Osteoblast (primary cell): Measurements from ENCODE around the gene ADGRD1. TPM values are rescaled to one million over a fixed set of nuclear protein-coding genes. Genes with fewer than 3 reads are reported as not detected.

Experiments
- DNase-seq: peaks from one replicate; pipeline ENCODE4 v3.0.0; 2011; ENCODE audit warnings: low spot score, mixed read lengths; ENCODE audit not compliant: insufficient read length; ENCODE audit errors: missing footprints
- H2AFZ ChIP-seq: 2 replicates; pipeline ENCODE4 v1.6.0; 2011; ENCODE audit warnings: mild to moderate bottlenecking, low read length
- H3K27ac ChIP-seq: 2 replicates; pipeline ENCODE4 v1.5.1; 2011; ENCODE audit warnings: mild to moderate bottlenecking, low read depth, low read length, moderate library complexity
- H3K27me3 ChIP-seq: 2 replicates; pipeline ENCODE4 v1.6.0; 2012; ENCODE audit warnings: mild to moderate bottlenecking, control low read depth, inconsistent platforms, low read length, moderate library complexity; ENCODE audit not compliant: insufficient read depth
- H3K36me3 ChIP-seq: 2 replicates; pipeline ENCODE4 v1.5.1; 2011; ENCODE audit warnings: mild to moderate bottlenecking, low read length, control low read depth, moderate library complexity; ENCODE audit not compliant: insufficient read depth
- H3K4me1 ChIP-seq: 2 replicates; pipeline ENCODE4 v1.5.1; 2011; ENCODE audit warnings: mild to moderate bottlenecking, low read length, control low read depth, moderate library complexity; ENCODE audit not compliant: insufficient read depth
- H3K4me2 ChIP-seq: 2 replicates; pipeline ENCODE4 v1.6.0; 2011; ENCODE audit warnings: mild to moderate bottlenecking, low read length; ENCODE audit not compliant: insufficient read depth
- H3K4me3 ChIP-seq: fragments of 200-600 bp; sonication (generic); 3 replicates; pipeline ENCODE4 v1.5.1; 2012; ENCODE audit warnings: mild to moderate bottlenecking, low read length, inconsistent platforms; ENCODE audit not compliant: insufficient read depth
- H3K79me2 ChIP-seq: 2 replicates; pipeline ENCODE4 v1.6.0; 2012; ENCODE audit warnings: mild to moderate bottlenecking, low read length, control low read depth, inconsistent platforms; ENCODE audit not compliant: insufficient read depth
- H3K9me3 ChIP-seq: 2 replicates; pipeline ENCODE4 v1.5.1; 2011; ENCODE audit warnings: low read depth, low read length, control low read depth
- H4K20me1 ChIP-seq: 2 replicates; pipeline ENCODE4 v1.6.0; 2012; ENCODE audit warnings: mild to moderate bottlenecking, low read length, control low read depth; ENCODE audit not compliant: insufficient read depth
- total RNA-seq: library from RNA; depleted of rRNA; stranded (reverse); fragments of >200 nt; gene quantifications from 2 replicates; pipeline ENCODE4 v1.2.3, GENCODE V29; 2012
- TF ChIP-seq, protein P1 (sequence below): IDR thresholded peaks from 2 replicates; pipeline ENCODE4 v1.5.1; 2011; ENCODE audit warnings: mild to moderate bottlenecking, low read depth, low read length, moderate library complexity; ENCODE audit errors: extremely low read depth

The ADGRD1 gene
- total RNA-seq, 1 donor = 0.72 TPM

DNA sequence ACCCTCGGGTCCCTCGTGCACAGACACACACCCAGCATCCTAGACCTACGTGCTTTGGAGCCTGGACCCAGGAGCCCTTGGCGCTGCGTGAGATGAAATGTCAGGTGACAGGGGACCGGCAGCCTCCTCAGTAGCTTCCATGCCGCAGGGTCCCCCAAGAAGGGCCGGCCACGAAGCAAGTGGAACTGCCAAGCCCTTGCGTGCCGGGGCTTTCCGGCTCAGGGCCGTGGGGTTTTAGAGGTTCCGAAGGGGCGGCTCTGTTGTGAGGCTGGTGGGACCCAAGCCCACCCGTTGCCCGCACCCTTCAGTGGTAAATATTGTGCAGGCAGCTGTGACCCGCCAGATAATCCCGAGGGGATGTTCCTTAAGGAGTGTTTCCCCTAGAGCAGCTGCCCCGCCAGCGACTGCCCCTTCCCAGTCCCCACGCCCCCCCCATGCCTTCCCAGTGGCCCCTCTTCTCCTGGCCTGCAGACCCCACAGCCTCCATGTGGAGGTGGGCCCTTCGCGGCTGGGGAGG is 133.7 kb downstream of the ADGRD1 start:
- H3K27ac ChIP-seq = no peak overlapping the region

DNA sequence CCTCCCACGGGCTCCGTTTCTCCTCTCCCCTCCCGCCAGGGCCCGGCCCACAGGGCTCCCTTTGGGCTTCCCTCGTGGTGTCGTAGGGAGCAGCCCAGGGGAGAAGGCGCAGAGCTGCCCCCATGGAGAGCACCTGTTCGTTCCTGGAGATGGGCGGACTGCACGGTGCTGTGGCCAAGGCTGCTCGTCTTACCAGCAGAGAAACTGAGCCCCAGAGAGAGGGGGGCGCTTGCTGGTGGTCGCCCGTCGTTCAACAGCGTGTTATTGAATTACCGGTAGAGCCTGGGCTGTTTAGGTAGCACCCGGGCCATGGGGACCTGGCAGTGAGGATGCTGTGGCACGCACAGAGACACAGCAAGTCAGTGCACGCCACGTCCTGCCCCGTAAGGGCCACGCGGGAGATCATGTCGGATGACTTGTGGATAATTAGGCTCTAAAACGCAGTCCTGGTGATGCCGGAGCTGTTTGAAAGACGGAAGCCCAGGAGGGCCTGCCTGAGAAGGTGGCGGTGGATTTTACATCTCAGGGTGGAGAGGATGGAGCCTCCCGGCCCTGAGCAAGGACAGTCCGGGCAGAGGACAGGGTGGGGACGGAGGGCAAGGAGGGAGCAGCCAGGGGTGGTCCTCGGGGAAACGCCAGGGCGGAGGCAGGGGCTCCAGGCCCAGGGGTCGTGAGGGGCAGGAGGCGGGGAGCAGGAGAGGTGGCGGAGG is 134.4 kb downstream of the ADGRD1 start:
- H3K79me2 ChIP-seq = no peaks in the 10 kb centered on the region
- H3K4me1 ChIP-seq = no peaks in the 10 kb centered on the region
- no peaks in the 10 kb centered on the region for H3K27me3 ChIP-seq
- TF ChIP-seq, protein P1, sequence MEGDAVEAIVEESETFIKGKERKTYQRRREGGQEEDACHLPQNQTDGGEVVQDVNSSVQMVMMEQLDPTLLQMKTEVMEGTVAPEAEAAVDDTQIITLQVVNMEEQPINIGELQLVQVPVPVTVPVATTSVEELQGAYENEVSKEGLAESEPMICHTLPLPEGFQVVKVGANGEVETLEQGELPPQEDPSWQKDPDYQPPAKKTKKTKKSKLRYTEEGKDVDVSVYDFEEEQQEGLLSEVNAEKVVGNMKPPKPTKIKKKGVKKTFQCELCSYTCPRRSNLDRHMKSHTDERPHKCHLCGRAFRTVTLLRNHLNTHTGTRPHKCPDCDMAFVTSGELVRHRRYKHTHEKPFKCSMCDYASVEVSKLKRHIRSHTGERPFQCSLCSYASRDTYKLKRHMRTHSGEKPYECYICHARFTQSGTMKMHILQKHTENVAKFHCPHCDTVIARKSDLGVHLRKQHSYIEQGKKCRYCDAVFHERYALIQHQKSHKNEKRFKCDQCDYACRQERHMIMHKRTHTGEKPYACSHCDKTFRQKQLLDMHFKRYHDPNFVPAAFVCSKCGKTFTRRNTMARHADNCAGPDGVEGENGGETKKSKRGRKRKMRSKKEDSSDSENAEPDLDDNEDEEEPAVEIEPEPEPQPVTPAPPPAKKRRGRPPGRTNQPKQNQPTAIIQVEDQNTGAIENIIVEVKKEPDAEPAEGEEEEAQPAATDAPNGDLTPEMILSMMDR = no peak
- H3K36me3 ChIP-seq = no peaks in the 10 kb centered on the region
- H3K4me3 ChIP-seq = no peak overlapping the region
- H2AFZ ChIP-seq = no peak overlapping the region
- no peak overlapping the region for H3K27ac ChIP-seq
- no peak for DNase-seq
- H3K9me3 ChIP-seq = no peaks in the 10 kb centered on the region
- no peak overlapping the region for H3K4me2 ChIP-seq
- no peaks in the 10 kb centered on the region for H4K20me1 ChIP-seq

More for the DNA sequence above, 133.7 kb downstream of the ADGRD1 start:
- Histone ChIP-seq H3K9me3 (no peaks in the 10 kb centered on the region), H2AFZ (no peak overlapping the region), H3K4me3 (no peak overlapping the region), H3K4me1 (no peaks in the 10 kb centered on the region), H3K4me2 (no peak overlapping the region), H3K79me2 (no peaks in the 10 kb centered on the region), H3K36me3 (no peaks in the 10 kb centered on the region), H4K20me1 (no peaks in the 10 kb centered on the region), H3K27me3 (no peaks in the 10 kb centered on the region)
- TF ChIP-seq, protein P1 = no peak
- DNase-seq = peak; percentile 62

DNA sequence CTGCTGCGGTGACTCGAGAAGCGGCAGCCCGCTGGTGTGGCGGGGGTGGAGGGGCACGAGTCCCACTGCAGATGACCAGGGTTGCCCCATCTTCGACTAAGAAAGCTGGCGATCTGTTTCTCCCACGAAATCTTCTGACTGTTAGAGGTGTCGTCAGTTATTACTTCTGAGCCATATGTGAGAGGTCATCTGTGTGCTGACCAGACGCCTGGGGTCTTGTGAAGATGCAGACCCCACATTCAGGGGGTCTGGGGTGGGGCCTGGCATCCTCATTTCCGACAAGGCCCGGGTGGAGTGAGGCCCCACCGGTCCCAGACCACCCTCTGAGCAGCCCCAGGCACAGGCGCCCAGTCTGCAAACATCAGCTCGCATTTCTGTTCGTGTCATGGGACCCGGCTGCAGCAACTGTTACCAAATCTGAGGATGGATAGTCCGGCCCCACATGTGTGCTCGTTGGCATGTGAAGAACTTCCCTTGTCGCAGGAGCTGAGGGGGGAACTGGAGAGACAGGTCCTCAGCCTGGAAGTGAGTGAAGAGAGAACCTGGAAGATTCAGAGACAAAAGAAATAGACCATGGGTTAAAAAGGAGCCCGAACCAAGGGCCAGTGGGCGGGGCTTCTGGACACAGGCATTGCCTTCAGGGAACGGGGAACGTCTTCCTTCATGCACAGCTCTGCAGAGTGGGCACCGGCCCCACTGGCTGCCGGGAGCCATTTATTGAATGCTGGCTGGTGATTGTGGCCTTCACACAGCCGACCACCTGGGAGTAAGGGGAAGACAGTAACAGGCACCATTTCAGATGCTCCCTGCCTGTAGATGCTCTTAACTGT is 135.2 kb downstream of the ADGRD1 start:
- H3K27ac ChIP-seq = no peak overlapping the region
- H3K4me2 ChIP-seq = no peak overlapping the region
- H3K4me1 ChIP-seq = no peaks in the 10 kb centered on the region
- TF ChIP-seq, protein P1 = no peak
- no peaks in the 10 kb centered on the region for H4K20me1 ChIP-seq
- H3K36me3 ChIP-seq = no peaks in the 10 kb centered on the region
- DNase-seq = peak; percentile 43
- H3K9me3 ChIP-seq = no peaks in the 10 kb centered on the region
- H2AFZ ChIP-seq = no peak overlapping the region
- H3K27me3 ChIP-seq = no peaks in the 10 kb centered on the region
- no peaks in the 10 kb centered on the region for H3K79me2 ChIP-seq
- no peak overlapping the region for H3K4me3 ChIP-seq
